GM12878 (cell line): ENCODE measurements around the gene SHH. TPM values are rescaled to one million over a fixed set of nuclear protein-coding genes. Genes with fewer than 3 reads are reported as not detected.
"Not testable (repeated sequence)": the region's sequence is repeated elsewhere in the genome, so short reads cannot be mapped to it uniquely, and the experiment has no call there.

Experiments used
- ATAC-seq: fragments of 200-7000 bp; cut with Tn5 transposase; 3 replicates; pipeline ENCODE4 v1.9.1; 2020; ENCODE audit warnings: mild to moderate bottlenecking, moderate library complexity
- BruUV-seq: library from RNA; stranded (reverse); fragments of 400-500 nt; replicated peaks from 2 replicates; lab custom pipeline; 2021; lab: Mats Ljungman, UMichigan
- CTCF ChIA-PET: fragments of 300-600 bp; sonication (Branson Sonifier 250); formaldehyde crosslinking; extraction: SDS; loops from one replicate; lab custom pipeline; 2021; ENCODE audit warnings: inconsistent platforms; lab: Yijun Ruan, JAX
- POLR2A ChIA-PET: fragments of 350-600 bp; formaldehyde crosslinking; extraction: SDS; loops from one replicate; lab custom pipeline; 2021; ENCODE audit warnings: inconsistent platforms; lab: Charles Lee
- RAD21 ChIA-PET: fragments of 300-600 bp; sonication (Branson Sonifier 250); formaldehyde crosslinking; loops from one replicate; lab custom pipeline; 2023; ENCODE audit warnings: antibody characterized with exemption; ENCODE audit not compliant: unreplicated experiment; lab: Charles Lee
- SMC1A ChIA-PET: fragments of 300-600 bp; sonication (Branson Sonifier 250); formaldehyde crosslinking; loops from one replicate; lab custom pipeline; 2023; ENCODE audit not compliant: unreplicated experiment, uncharacterized antibody; lab: Charles Lee
- DNase-seq: peaks from one replicate; pipeline ENCODE4 v3.0.0-alpha.2; 2011; ENCODE audit warnings: low read depth, low spot score
- FAIRE-seq: peaks from 3 replicates; lab custom pipeline; 2011; peaks lifted over from hg19 to GRCh38; lab: Jason Lieb, UNC
- H2AFZ ChIP-seq: 2 replicates; pipeline ENCODE4 v1.6.0; 2011; ENCODE audit warnings: low read depth, low read length, control low read depth; ENCODE audit not compliant: control insufficient read depth
- H3K27ac ChIP-seq: 2 replicates; pipeline ENCODE4 v1.5.1; 2011; ENCODE audit warnings: control low read depth; ENCODE audit not compliant: control insufficient read depth, insufficient read depth
- H3K27me3 ChIP-seq, 2 experiments: replicated peaks in 1 of 2; 2 replicates each; pipeline versions ENCODE4 v1.6.0 to v1.6.1; 2011; ENCODE audit warnings: low read length in 1 of 2; ENCODE audit not compliant: control insufficient read depth in 2 of 2, insufficient read depth in 2 of 2
- H3K36me3 ChIP-seq, 2 experiments: 2 replicates each; pipeline ENCODE4 v1.5.1; 2011; ENCODE audit warnings: low read length in 1 of 2; ENCODE audit not compliant: control insufficient read depth in 2 of 2, insufficient read depth in 2 of 2
- H3K4me1 ChIP-seq: 2 replicates; pipeline ENCODE4 v1.6.1; 2011; ENCODE audit warnings: mild to moderate bottlenecking, low read length, moderate library complexity, mixed read lengths; ENCODE audit not compliant: control insufficient read depth, insufficient read depth
- H3K4me2 ChIP-seq: 2 replicates; pipeline ENCODE4 v1.6.0; 2011; ENCODE audit warnings: control low read depth; ENCODE audit not compliant: control insufficient read depth, insufficient read depth
- H3K4me3 ChIP-seq: fragments of 200-600 bp; sonication (generic); 2 replicates; pipeline ENCODE4 v1.5.1; 2016
- H3K79me2 ChIP-seq: 2 replicates; pipeline ENCODE4 v1.6.0; 2011; ENCODE audit warnings: low read length; ENCODE audit not compliant: control insufficient read depth, insufficient read depth
- H3K9ac ChIP-seq: 2 replicates; pipeline ENCODE4 v1.8.0; 2011; ENCODE audit warnings: low read length, control low read depth, mixed read lengths; ENCODE audit not compliant: control insufficient read depth, insufficient read depth
- H3K9me3 ChIP-seq: replicated peaks from 3 replicates; pipeline ENCODE4 v1.5.1; 2011; ENCODE audit warnings: mild to moderate bottlenecking, low read length; ENCODE audit not compliant: control insufficient read depth, insufficient read depth
- H4K20me1 ChIP-seq: 2 replicates; pipeline ENCODE4 v1.6.0; 2011; ENCODE audit not compliant: control insufficient read depth, insufficient read depth
- CBX3 ChIP-seq: fragments of 200-600 bp; sonication (generic); IDR thresholded peaks from 2 replicates; pipeline ENCODE4 v1.6.1; 2016; ENCODE audit warnings: low read depth, borderline replicate concordance
- HDAC6 ChIP-seq: fragments of 200-600 bp; sonication (generic); IDR thresholded peaks from one replicate; pipeline ENCODE4 v1.8.0; 2017; ENCODE audit warnings: antibody characterized with exemption; ENCODE audit not compliant: unreplicated experiment
- JUNB ChIP-seq: IDR thresholded peaks from 2 replicates; pipeline ENCODE4 v1.6.1; 2016; ENCODE audit warnings: antibody characterized with exemption, mild to moderate bottlenecking
- MEF2A ChIP-seq: IDR thresholded peaks from 2 replicates; pipeline ENCODE4 v1.6.1; 2011; ENCODE audit warnings: low read depth, mild to moderate bottlenecking, low read length, moderate library complexity; ENCODE audit not compliant: insufficient read depth
- MXI1 ChIP-seq: fragments of 150-350 bp; IDR thresholded peaks from 2 replicates; pipeline ENCODE4 v1.6.1; 2011; ENCODE audit warnings: low read depth, mild to moderate bottlenecking, inconsistent platforms, low read length, improper control_type of control experiment
- NFIC ChIP-seq: IDR thresholded peaks from 2 replicates; pipeline ENCODE4 v1.6.1; 2012; ENCODE audit warnings: low read depth, mild to moderate bottlenecking, inconsistent platforms, low read length, moderate library complexity
- NFYA ChIP-seq: IDR thresholded peaks from 2 replicates; pipeline ENCODE4 v1.6.1; 2011; ENCODE audit warnings: low read depth, mild to moderate bottlenecking, low read length, improper control_type of control experiment, borderline replicate concordance
- POLR2AphosphoS2 ChIP-seq: IDR thresholded peaks from 2 replicates; pipeline ENCODE4 v1.6.1; 2011; ENCODE audit warnings: low read depth, mild to moderate bottlenecking, low read length, improper control_type of control experiment, moderate library complexity
- RAD51 ChIP-seq: fragments of 450-650 bp; IDR thresholded peaks from 2 replicates; pipeline ENCODE4 v1.6.1; 2016; ENCODE audit warnings: moderate library complexity, mild to moderate bottlenecking, inconsistent platforms
- RCOR1 ChIP-seq: conservative IDR thresholded peaks from 2 replicates; pipeline ENCODE4 v1.6.1; 2012; ENCODE audit warnings: low read depth, low read length, improper control_type of control experiment
- SMC3 ChIP-seq: IDR thresholded peaks from 2 replicates; pipeline ENCODE4 v1.6.1; 2011; ENCODE audit warnings: low read length, improper control_type of control experiment, borderline replicate concordance
- SP1 ChIP-seq: IDR thresholded peaks from one replicate; pipeline ENCODE4 v1.6.1; 2011; ENCODE audit warnings: low read depth, low read length
- WGBS: methylation state at CpG from one replicate; pipeline ENCODE4 v1.1.6; 2016; ENCODE audit warnings: low lambda C conversion rate; ENCODE audit not compliant: insufficient replicate concordance, insufficient coverage; ENCODE audit errors: missing lambda C conversion rate; 5-methylcytosine and 5-hydroxymethylcytosine counted together
- in situ Hi-C: fragments of 300-500 bp; cut with MboI; formaldehyde crosslinking; loops from 9 replicates; pipeline ENCODE4 v1.14.3; 2018; ENCODE audit warnings: mixed read lengths
- intact Hi-C: fragments of 100-400 bp; cut with micrococcal nuclease; formaldehyde crosslinking; loops from one replicate; pipeline ENCODE4 v1.14.2; 2022; ENCODE audit not compliant: unreplicated experiment
- polyA plus RNA-seq, 11 experiments: library from polyadenylated mRNA; depleted of rRNA in 4 of 11; unstranded in 6 of 11; stranded (reverse) in 5 of 11; fragments of >200 nt; fragmentation: Nextera tagmentation in 4 of 11; fragmentation: Illumina TruSeq in 1 of 11; extraction: Ambion mirVana in 4 of 11; extraction: Trizol in 1 of 11; gene quantifications; 1 replicate in 1 of 11; 2 replicates in 10 of 11; pipeline versions ENCODE4 v1.2.1 to v1.2.3, GENCODE V29; 2011 to 2016; ENCODE audit warnings: inconsistent platforms in 2 of 11, missing spikeins in 2 of 11, low read depth in 1 of 11
- total RNA-seq, 4 experiments: library from RNA; depleted of rRNA in 3 of 4; stranded (reverse); fragments of >200 nt in 3 of 4; fragmentation: Illumina TruSeq in 1 of 4; extraction: Trizol in 1 of 4; gene quantifications; 2 replicates each; pipeline versions ENCODE4 v1.2.1 to v1.2.3, GENCODE V29; 2013 to 2021

The SHH gene
- total and polyA plus RNA-seq, 10 of the 15 experiments (the other 5 are each of a cell fraction or from before 2014, with no cell fraction given) = not detected

GRCh38 chr7:155818154-155818819, 6.0 kb upstream of the SHH start:
- WGBS = 49% methylated on average over 17 of the region's 21 CpGs
- DNase-seq = no peak

GRCh38 chr7:155817515-155817914, 5.3 kb upstream of the SHH start:
- FAIRE-seq, DNase-seq, H3K9ac ChIP-seq, BruUV-seq, H3K9me3 ChIP-seq, H3K79me2 ChIP-seq, H3K4me3 ChIP-seq, ATAC-seq, H2AFZ ChIP-seq, H3K4me1 ChIP-seq, H3K27ac ChIP-seq, CTCF ChIA-PET, POLR2A ChIA-PET, H3K4me2 ChIP-seq, H3K36me3 ChIP-seq, SMC1A ChIA-PET, H4K20me1 ChIP-seq, H3K27me3 ChIP-seq, RAD21 ChIA-PET: not testable (repeated sequence)
- in situ Hi-C loops = loop anchor here (5.0 to 25.0 kb wide), 3 partner anchors 655 to 1445 kb away; no protein-coding TSS in a partner anchor
- intact Hi-C loops = loop anchor here (10.0 kb wide), 2 partner anchors 337 to 827 kb away; partner anchors contain the start of gene RNF32
- TF ChIP-seq SP1 = peak; percentile 12
- 31% methylated on average over 3 of the region's 4 CpGs for WGBS

More at GRCh38 chr7:155818154-155818819, 6.0 kb upstream of the SHH start:
- Histone ChIP-seq H3K36me3 (no peaks in the 10 kb centered on the region), H3K27me3 (peaks cover 0 to 3% of the 10 kb centered on the region in 2 experiments; a peak in 2 of 4 replicates), H3K27ac (no peak overlapping the region), H4K20me1 (no peaks in the 10 kb centered on the region), H3K9me3 (no peaks in the 10 kb centered on the region; the same call in 2 of the 3 replicates), H2AFZ (no peak overlapping the region), H3K9ac (no peak overlapping the region)
- ATAC-seq (no peak), FAIRE-seq (no peak)
- POLR2A ChIA-PET = no interaction called here
- RAD21 ChIA-PET = no interaction called here
- CTCF ChIA-PET = no interaction called here
- no peak for TF ChIP-seq CBX3
- no peak for TF ChIP-seq SMC3
- TF ChIP-seq MEF2A = no peak
- TF ChIP-seq MXI1 = no peak
- no peak for TF ChIP-seq RCOR1
- TF ChIP-seq NFIC = no peak
- no peak for TF ChIP-seq JUNB
- TF ChIP-seq NFYA = no peak
- no peak for TF ChIP-seq POLR2AphosphoS2
- TF ChIP-seq HDAC6 = no peak
- no peak for TF ChIP-seq RAD51
- TF ChIP-seq, all 136 proteins: peak for 0
- Histone ChIP-seq H3K79me2 (no peaks in the 10 kb centered on the region), H3K4me1 (no peaks in the 10 kb centered on the region), H3K4me2 (no peak overlapping the region), H3K4me3 (no peak overlapping the region)
- SMC1A ChIA-PET = no interaction called here
- no TSS peak for BruUV-seq
- in situ Hi-C loops (loop anchor here (5.0 to 25.0 kb wide), 3 partner anchors 654 to 1444 kb away; no protein-coding TSS in a partner anchor), intact Hi-C loops (loop anchor here (10.0 kb wide), 2 partner anchors 337 to 827 kb away; partner anchors contain the start of gene RNF32)
